ENCODE measurements around the gene KIF3A. TPM values are rescaled to one million over a fixed set of nuclear protein-coding genes. Genes with fewer than 3 reads are reported as not detected.

The KIF3A gene
- total RNA-seq, 1 experiment from 2014 or later = 13.2 TPM

DNA sequence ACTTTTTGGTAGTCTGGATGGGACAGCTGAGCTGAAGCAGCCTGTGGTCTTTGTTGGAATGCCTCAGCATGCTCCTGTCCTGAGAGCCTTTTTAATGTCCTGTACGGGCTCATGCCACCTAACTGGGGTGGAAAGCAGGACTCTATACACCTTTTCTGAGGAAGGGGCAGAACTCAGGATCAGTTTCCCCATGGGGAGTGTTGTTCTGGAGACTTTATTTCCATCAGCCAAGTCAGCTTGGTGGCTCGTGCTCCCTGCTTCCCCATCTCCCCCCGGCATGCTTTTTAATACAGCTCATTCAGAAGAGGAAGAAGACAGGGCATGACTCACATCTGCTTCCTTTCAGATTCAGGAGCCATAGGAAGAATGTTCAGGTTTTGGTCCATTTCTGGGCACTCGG lies 44.8 kb upstream of the KIF3A start:
- Histone ChIP-seq H3K9me3 (ENCODE audit: control insufficient read depth, low read depth, low read length) (no peaks in the 10 kb centered on the region), H3K18ac (ENCODE audit: insufficient read length, low read depth, low read length) (no peak overlapping the region), H3K27me3 (ENCODE audit: insufficient read depth, low read length) (peaks cover 13% of the 10 kb centered on the region; the same call in 1 of the 2 replicates), H3K56ac (ENCODE audit: insufficient read length, low read depth, low read length) (no peak overlapping the region), H2BK120ac (ENCODE audit: low read depth, low read length, poor library complexity, severe bottlenecking) (no peak overlapping the region), H2AFZ (ENCODE audit: low read length) (no peak overlapping the region), H2AK5ac (ENCODE audit: insufficient read length, low read length) (no peak overlapping the region), H3K14ac (ENCODE audit: insufficient read depth, low read length) (no peak overlapping the region), H4K8ac (replicated peaks; ENCODE audit: insufficient read length, low read depth, low read length) (no peak overlapping the region), H3K4ac (ENCODE audit: low read depth, low read length) (no peak overlapping the region), H3K27ac (ENCODE audit: insufficient read length, low read depth, low read length) (no peak overlapping the region), H3K23ac (ENCODE audit: insufficient read length, low read depth, low read length) (no peak overlapping the region), H4K20me1 (ENCODE audit: control insufficient read depth, insufficient read depth, insufficient read length) (no peaks in the 10 kb centered on the region), H2BK12ac (ENCODE audit: insufficient read length, low read depth, low read length) (no peak overlapping the region), H3K23me2 (ENCODE audit: insufficient read length, low read depth, low read length, poor library complexity, severe bottlenecking) (peaks cover 5% of the 10 kb centered on the region), H2BK15ac (ENCODE audit: low read depth, low read length) (no peak overlapping the region), H3K4me2 (ENCODE audit: insufficient read depth, insufficient read length, low read length) (no peak overlapping the region), H4K5ac (ENCODE audit: insufficient read length, low read depth, low read length) (no peak overlapping the region), H3K79me2 (ENCODE audit: insufficient read depth, low read length) (no peaks in the 10 kb centered on the region), H2BK5ac (ENCODE audit: insufficient read length, low read length) (no peak overlapping the region), H4K91ac (ENCODE audit: insufficient read length, low read depth, low read length) (no peak overlapping the region), H3K79me1 (ENCODE audit: insufficient read depth, low read depth, low read length, poor library complexity, severe bottlenecking) (no peaks in the 10 kb centered on the region), H3T11ph (ENCODE audit: low read length) (no peak overlapping the region), H3K9ac (ENCODE audit: extremely low read depth, insufficient read length, low read length) (no peak overlapping the region), H3K4me1 (ENCODE audit: insufficient read depth, low read length) (0 out of 2 replicates have a peak, but pooled peaks cover 2% of the 10 kb centered on the region), H2BK20ac (ENCODE audit: low read depth, low read length, poor library complexity, severe bottlenecking) (no peak overlapping the region)
- no peak for TF ChIP-seq CTCF (conservative IDR thresholded peaks at IDR 0.05)
- DNase-seq = peak; percentile 17
- H3K9me3 Mint-ChIP-seq = no peaks in the 10 kb centered on the region; a peak in 1 of 5 replicates
- H3K4me1 Mint-ChIP-seq = peaks cover 7 to 9% of the 10 kb centered on the region in 2 experiments
- peaks cover 47% of the 10 kb centered on the region for H3K27me3 Mint-ChIP-seq (ENCODE audit: low read depth)
- H3K27ac Mint-ChIP-seq = no peak overlapping the region
- no peak overlapping the region for H3K4me3 Mint-ChIP-seq
- no CpG with 5 or more reads among the region's 4 CpGs for WGBS (ENCODE audit: extremely low coverage, insufficient read length, low lambda C conversion rate)
- no peaks in the 10 kb centered on the region for H3K36me3 Mint-ChIP-seq (ENCODE audit: insufficient read depth in 1 of 3, low read depth in 3 of 3)
